Measurements from ENCODE around the gene GUSB. TPM values are rescaled to one million over a fixed set of nuclear protein-coding genes. Genes with fewer than 3 reads are reported as not detected.

The GUSB gene
- total and polyA plus RNA-seq, 2 experiments from 2014 or later = 33.6 to 47.0 TPM

GRCh38 chr7:65976659-65977196 lies 5.3 kb downstream of the GUSB start:
- DNase-seq (ENCODE audit: low spot score) (no peak), ATAC-seq (no peak)
- peaks cover 5% of the 10 kb centered on the region for H4K20me1 ChIP-seq (replicated peaks; ENCODE audit: insufficient read depth)
- Mint-ChIP-seq H3K27ac (no peak overlapping the region), H3K27me3 (ENCODE audit: insufficient read depth, low read depth, poor library complexity) (peaks cover 8% of the 10 kb centered on the region), H3K4me1 (no peaks in the 10 kb centered on the region; the same call in 2 of the 3 replicates), H3K9me3 (no peaks in the 10 kb centered on the region; the same call in 2 of the 3 replicates), H3K4me3 (no peak overlapping the region), H3K36me3 (ENCODE audit: low read depth) (peaks cover 42% of the 10 kb centered on the region)
- H3K27me3 ChIP-seq (ENCODE audit: insufficient read depth) = no peaks in the 10 kb centered on the region
- H3K4me3 ChIP-seq = no peak overlapping the region
- TF ChIP-seq CREB1 (CRISPR knock-in tag; IDR thresholded peaks at IDR 0.05; ENCODE audit: low read depth) (no peak), NANOG (IDR thresholded peaks at IDR 0.05; ENCODE audit: borderline replicate concordance) (no peak), EZH2phosphoT487 (IDR thresholded peaks at IDR 0.05; ENCODE audit: unreplicated experiment) (no peak), STAT1 (IDR thresholded peaks at IDR 0.05; ENCODE audit: unreplicated experiment) (no peak), ZNF331 (CRISPR knock-in tag; IDR thresholded peaks at IDR 0.05; ENCODE audit: low read depth) (no peak), REST (IDR thresholded peaks at IDR 0.05; ENCODE audit: unreplicated experiment) (no peak), ZNF114 (CRISPR knock-in tag; IDR thresholded peaks at IDR 0.05) (no peak), EZH2 (IDR thresholded peaks at IDR 0.05; ENCODE audit: low read depth, unreplicated experiment) (no peak), POLR2AphosphoS5 (IDR thresholded peaks at IDR 0.05; ENCODE audit: low read depth) (no peak)
- TF ChIP-seq, protein P1, sequence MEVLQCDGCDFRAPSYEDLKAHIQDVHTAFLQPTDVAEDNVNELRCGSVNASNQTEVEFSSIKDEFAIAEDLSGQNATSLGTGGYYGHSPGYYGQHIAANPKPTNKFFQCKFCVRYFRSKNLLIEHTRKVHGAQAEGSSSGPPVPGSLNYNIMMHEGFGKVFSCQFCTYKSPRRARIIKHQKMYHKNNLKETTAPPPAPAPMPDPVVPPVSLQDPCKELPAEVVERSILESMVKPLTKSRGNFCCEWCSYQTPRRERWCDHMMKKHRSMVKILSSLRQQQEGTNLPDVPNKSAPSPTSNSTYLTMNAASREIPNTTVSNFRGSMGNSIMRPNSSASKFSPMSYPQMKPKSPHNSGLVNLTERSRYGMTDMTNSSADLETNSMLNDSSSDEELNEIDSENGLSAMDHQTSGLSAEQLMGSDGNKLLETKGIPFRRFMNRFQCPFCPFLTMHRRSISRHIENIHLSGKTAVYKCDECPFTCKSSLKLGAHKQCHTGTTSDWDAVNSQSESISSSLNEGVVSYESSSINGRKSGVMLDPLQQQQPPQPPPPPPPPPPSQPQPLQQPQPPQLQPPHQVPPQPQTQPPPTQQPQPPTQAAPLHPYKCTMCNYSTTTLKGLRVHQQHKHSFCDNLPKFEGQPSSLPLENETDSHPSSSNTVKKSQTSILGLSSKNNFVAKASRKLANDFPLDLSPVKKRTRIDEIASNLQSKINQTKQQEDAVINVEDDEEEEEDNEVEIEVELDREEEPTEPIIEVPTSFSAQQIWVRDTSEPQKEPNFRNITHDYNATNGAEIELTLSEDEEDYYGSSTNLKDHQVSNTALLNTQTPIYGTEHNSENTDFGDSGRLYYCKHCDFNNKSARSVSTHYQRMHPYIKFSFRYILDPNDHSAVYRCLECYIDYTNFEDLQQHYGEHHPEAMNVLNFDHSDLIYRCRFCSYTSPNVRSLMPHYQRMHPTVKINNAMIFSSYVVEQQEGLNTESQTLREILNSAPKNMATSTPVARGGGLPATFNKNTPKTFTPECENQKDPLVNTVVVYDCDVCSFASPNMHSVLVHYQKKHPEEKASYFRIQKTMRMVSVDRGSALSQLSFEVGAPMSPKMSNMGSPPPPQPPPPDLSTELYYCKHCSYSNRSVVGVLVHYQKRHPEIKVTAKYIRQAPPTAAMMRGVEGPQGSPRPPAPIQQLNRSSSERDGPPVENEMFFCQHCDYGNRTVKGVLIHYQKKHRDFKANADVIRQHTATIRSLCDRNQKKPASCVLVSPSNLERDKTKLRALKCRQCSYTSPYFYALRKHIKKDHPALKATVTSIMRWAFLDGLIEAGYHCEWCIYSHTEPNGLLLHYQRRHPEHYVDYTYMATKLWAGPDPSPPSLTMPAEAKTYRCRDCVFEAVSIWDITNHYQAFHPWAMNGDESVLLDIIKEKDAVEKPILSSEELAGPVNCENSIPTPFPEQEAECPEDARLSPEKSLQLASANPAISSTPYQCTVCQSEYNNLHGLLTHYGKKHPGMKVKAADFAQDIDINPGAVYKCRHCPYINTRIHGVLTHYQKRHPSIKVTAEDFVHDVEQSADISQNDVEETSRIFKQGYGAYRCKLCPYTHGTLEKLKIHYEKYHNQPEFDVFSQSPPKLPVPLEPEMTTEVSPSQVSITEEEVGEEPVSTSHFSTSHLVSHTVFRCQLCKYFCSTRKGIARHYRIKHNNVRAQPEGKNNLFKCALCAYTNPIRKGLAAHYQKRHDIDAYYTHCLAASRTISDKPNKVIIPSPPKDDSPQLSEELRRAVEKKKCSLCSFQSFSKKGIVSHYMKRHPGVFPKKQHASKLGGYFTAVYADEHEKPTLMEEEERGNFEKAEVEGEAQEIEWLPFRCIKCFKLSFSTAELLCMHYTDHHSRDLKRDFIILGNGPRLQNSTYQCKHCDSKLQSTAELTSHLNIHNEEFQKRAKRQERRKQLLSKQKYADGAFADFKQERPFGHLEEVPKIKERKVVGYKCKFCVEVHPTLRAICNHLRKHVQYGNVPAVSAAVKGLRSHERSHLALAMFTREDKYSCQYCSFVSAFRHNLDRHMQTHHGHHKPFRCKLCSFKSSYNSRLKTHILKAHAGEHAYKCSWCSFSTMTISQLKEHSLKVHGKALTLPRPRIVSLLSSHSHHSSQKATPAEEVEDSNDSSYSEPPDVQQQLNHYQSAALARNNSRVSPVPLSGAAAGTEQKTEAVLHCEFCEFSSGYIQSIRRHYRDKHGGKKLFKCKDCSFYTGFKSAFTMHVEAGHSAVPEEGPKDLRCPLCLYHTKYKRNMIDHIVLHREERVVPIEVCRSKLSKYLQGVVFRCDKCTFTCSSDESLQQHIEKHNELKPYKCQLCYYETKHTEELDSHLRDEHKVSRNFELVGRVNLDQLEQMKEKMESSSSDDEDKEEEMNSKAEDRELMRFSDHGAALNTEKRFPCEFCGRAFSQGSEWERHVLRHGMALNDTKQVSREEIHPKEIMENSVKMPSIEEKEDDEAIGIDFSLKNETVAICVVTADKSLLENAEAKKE (CRISPR knock-in tag; IDR thresholded peaks at IDR 0.05) = no peak
- TF ChIP-seq, protein P2, sequence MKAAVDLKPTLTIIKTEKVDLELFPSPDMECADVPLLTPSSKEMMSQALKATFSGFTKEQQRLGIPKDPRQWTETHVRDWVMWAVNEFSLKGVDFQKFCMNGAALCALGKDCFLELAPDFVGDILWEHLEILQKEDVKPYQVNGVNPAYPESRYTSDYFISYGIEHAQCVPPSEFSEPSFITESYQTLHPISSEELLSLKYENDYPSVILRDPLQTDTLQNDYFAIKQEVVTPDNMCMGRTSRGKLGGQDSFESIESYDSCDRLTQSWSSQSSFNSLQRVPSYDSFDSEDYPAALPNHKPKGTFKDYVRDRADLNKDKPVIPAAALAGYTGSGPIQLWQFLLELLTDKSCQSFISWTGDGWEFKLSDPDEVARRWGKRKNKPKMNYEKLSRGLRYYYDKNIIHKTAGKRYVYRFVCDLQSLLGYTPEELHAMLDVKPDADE (IDR thresholded peaks at IDR 0.05) = no peak
- TF ChIP-seq, protein P3, sequence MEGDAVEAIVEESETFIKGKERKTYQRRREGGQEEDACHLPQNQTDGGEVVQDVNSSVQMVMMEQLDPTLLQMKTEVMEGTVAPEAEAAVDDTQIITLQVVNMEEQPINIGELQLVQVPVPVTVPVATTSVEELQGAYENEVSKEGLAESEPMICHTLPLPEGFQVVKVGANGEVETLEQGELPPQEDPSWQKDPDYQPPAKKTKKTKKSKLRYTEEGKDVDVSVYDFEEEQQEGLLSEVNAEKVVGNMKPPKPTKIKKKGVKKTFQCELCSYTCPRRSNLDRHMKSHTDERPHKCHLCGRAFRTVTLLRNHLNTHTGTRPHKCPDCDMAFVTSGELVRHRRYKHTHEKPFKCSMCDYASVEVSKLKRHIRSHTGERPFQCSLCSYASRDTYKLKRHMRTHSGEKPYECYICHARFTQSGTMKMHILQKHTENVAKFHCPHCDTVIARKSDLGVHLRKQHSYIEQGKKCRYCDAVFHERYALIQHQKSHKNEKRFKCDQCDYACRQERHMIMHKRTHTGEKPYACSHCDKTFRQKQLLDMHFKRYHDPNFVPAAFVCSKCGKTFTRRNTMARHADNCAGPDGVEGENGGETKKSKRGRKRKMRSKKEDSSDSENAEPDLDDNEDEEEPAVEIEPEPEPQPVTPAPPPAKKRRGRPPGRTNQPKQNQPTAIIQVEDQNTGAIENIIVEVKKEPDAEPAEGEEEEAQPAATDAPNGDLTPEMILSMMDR (conservative IDR thresholded peaks at IDR 0.05; ENCODE audit: low read depth in 2 of 2) = no peak
- no peaks in the 10 kb centered on the region for H3K9me2 ChIP-seq (ENCODE audit: insufficient read depth)
- H3K79me2 ChIP-seq (replicated peaks; ENCODE audit: insufficient read depth) = peaks cover 16% of the 10 kb centered on the region
- H2AFZ ChIP-seq = no peak overlapping the region
- H3K36me3 ChIP-seq (ENCODE audit: insufficient read depth) = peaks cover 6% of the 10 kb centered on the region; the same call in 1 of the 2 replicates
- H3K4me1 ChIP-seq (ENCODE audit: insufficient read depth) = no peaks in the 10 kb centered on the region
- H3K27ac ChIP-seq (ENCODE audit: low read depth) = no peak overlapping the region
- H3K4me2 ChIP-seq = no peak overlapping the region
- no peaks in the 10 kb centered on the region for H3F3A ChIP-seq (replicated peaks; ENCODE audit: low read depth)

Data from GM23338 (cell line).